KMS-11 (cell line): ENCODE measurements around the gene RNF11.

Experiments
- H2AFZ ChIP-seq: fragments of 200-600 bp; sonication (generic); 2 replicates; pipeline ENCODE4 v1.6.1; 2016; ENCODE audit warnings: antibody characterized with exemption, mixed run types, low read depth
- H3K27ac ChIP-seq: fragments of 200-600 bp; sonication (generic); 2 replicates; pipeline ENCODE4 v1.6.1; 2016; ENCODE audit warnings: mild to moderate bottlenecking, mixed run types
- H3K27me3 ChIP-seq: fragments of 200-600 bp; sonication (generic); 2 replicates; pipeline ENCODE4 v1.6.1; 2017; ENCODE audit warnings: mild to moderate bottlenecking, low read depth, mixed run types, moderate library complexity; ENCODE audit not compliant: insufficient read depth
- H3K36me3 ChIP-seq: fragments of 200-600 bp; sonication (generic); 2 replicates; pipeline ENCODE4 v1.6.1; 2017; ENCODE audit warnings: mild to moderate bottlenecking, mixed run types; ENCODE audit not compliant: insufficient read depth
- H3K4me1 ChIP-seq: fragments of 200-600 bp; sonication (generic); 2 replicates; pipeline ENCODE4 v1.6.1; 2016; ENCODE audit warnings: mild to moderate bottlenecking, low read depth, mixed run types; ENCODE audit not compliant: poor library complexity, severe bottlenecking
- H3K4me2 ChIP-seq: fragments of 200-600 bp; sonication (generic); 2 replicates; pipeline ENCODE4 v1.7.0; 2016; ENCODE audit warnings: mild to moderate bottlenecking, mixed run types
- H3K4me3 ChIP-seq: fragments of 200-600 bp; sonication (generic); IDR thresholded peaks from 2 replicates; pipeline ENCODE4 v1.6.1; 2017; ENCODE audit warnings: low read depth, low read length, mixed read lengths; ENCODE audit not compliant: insufficient read depth
- H3K79me2 ChIP-seq: fragments of 200-600 bp; sonication (generic); 2 replicates; pipeline ENCODE4 v1.6.1; 2016; ENCODE audit warnings: low read depth, mixed run types; ENCODE audit not compliant: insufficient read depth
- H3K9ac ChIP-seq: fragments of 200-600 bp; sonication (generic); 2 replicates; pipeline ENCODE4 v1.6.1; 2016; ENCODE audit warnings: mild to moderate bottlenecking, mixed run types
- H4K20me1 ChIP-seq: fragments of 200-600 bp; sonication (generic); 2 replicates; pipeline ENCODE4 v1.6.1; 2016; ENCODE audit warnings: mild to moderate bottlenecking, mixed run types; ENCODE audit not compliant: insufficient read depth
- TF ChIP-seq, protein P1 (sequence below): fragments of 200-600 bp; sonication (generic); conservative IDR thresholded peaks from 2 replicates; pipeline ENCODE4 v1.6.1; 2017; ENCODE audit warnings: low read depth, mild to moderate bottlenecking, antibody characterized with exemption, low read length, moderate library complexity, mixed read lengths

The RNF11 gene

DNA sequence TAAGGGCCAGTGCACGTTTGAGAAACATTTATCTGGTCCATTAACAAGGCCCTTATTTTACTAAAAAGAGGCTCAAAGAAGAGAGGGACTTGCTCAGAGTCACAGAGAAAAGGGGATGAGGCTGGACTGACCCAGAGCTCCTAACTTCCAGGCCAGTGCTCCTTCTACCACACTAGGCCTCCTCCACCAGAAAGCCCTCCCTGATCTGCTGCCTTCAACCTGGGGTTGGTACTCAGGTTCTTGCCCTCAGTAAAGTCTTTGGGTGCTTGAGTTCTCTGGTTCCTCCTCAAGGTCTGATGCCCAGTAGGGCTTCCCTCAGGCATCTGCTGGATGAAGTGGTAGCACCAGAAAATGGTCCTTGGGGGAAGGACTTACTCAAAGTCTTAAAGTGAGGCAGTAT is 68.3 kb downstream of the RNF11 start:
- Histone ChIP-seq H3K36me3 (no peaks in the 10 kb centered on the region), H3K79me2 (no peaks in the 10 kb centered on the region), H3K4me2 (no peak overlapping the region), H4K20me1 (no peaks in the 10 kb centered on the region), H3K4me1 (no peaks in the 10 kb centered on the region), H3K27me3 (no peaks in the 10 kb centered on the region), H3K4me3 (no peak overlapping the region), H2AFZ (no peak overlapping the region), H3K27ac (no peak overlapping the region), H3K9ac (no peak overlapping the region)
- TF ChIP-seq, protein P1, sequence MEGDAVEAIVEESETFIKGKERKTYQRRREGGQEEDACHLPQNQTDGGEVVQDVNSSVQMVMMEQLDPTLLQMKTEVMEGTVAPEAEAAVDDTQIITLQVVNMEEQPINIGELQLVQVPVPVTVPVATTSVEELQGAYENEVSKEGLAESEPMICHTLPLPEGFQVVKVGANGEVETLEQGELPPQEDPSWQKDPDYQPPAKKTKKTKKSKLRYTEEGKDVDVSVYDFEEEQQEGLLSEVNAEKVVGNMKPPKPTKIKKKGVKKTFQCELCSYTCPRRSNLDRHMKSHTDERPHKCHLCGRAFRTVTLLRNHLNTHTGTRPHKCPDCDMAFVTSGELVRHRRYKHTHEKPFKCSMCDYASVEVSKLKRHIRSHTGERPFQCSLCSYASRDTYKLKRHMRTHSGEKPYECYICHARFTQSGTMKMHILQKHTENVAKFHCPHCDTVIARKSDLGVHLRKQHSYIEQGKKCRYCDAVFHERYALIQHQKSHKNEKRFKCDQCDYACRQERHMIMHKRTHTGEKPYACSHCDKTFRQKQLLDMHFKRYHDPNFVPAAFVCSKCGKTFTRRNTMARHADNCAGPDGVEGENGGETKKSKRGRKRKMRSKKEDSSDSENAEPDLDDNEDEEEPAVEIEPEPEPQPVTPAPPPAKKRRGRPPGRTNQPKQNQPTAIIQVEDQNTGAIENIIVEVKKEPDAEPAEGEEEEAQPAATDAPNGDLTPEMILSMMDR: no peak

DNA sequence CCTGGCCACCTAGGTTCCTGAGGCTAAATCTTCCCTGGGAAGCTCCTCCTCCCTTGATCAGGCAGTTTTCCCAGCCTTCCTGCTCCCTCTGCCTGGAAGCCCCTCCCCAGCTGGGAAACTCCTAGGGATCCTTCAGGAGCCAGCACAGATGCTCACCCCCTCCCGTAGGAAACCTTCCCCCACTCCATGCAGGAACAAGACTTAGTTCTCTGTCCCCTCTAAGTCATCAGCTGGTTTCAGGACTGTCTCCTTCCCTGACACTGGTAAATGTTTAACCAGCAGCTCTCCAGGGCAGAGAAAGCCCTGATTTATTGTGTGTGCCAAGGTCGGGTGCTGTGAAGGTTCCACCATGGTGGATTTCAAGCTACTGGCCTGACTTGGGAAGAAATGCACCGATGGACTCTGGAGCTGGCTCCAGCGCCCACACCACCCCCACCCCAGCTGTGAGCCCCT is 69.3 kb downstream of the RNF11 start:
- Histone ChIP-seq H3K4me1 (no peaks in the 10 kb centered on the region), H3K27me3 (no peaks in the 10 kb centered on the region), H3K4me3 (no peak overlapping the region), H2AFZ (no peak overlapping the region), H3K9ac (no peak overlapping the region), H3K27ac (no peak overlapping the region), H4K20me1 (no peaks in the 10 kb centered on the region), H3K36me3 (no peaks in the 10 kb centered on the region), H3K79me2 (no peaks in the 10 kb centered on the region), H3K4me2 (no peak overlapping the region)
- TF ChIP-seq, protein P1: no peak

DNA sequence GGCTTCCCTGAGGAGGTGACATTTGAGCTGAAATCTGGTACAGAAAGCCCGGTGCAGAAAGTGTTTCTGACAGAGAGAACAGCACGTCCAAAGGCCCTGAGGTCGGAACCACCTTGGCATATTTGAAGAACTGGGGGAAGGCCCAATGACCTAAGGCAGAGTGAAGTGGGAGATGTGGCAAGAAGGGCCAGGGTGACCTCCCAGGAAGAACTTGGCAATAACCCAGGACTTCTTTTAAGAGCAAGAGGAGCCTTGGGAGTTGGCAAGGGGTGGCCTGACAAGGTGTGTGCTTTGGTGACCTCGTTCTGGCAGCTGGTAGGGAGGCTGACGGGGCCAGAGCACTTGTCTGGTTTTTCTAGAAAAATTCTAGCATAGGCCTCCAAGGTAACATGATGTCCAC is 70.9 kb downstream of the RNF11 start:
- no peak overlapping the region for H3K4me3 ChIP-seq
- no peaks in the 10 kb centered on the region for H3K27me3 ChIP-seq
- H3K4me2 ChIP-seq: no peak overlapping the region
- H3K27ac ChIP-seq: no peak overlapping the region
- TF ChIP-seq, protein P1: no peak
- no peaks in the 10 kb centered on the region for H4K20me1 ChIP-seq
- H3K9ac ChIP-seq: no peak overlapping the region
- H2AFZ ChIP-seq: no peak overlapping the region
- H3K36me3 ChIP-seq: no peaks in the 10 kb centered on the region
- H3K4me1 ChIP-seq: no peaks in the 10 kb centered on the region
- H3K79me2 ChIP-seq: no peaks in the 10 kb centered on the region

DNA sequence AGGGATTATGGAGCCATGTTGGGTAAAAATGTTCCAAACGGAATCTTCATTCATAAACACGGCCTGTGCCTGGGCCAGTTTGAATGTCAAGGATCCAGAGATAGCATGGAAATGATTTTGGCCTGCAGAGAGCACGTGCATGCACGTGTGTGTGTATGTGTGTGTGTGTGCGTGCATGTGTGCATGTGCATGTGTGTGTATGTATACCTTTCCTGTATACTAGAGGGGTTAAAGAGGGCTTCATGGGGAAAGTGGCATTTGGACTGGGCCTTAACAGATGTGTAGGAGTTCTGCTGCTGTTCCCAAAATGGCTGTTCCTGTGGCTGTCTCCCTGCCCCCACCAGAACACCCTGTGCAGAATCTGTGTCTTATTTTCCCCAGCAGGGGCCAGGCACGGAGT is 72.6 kb downstream of the RNF11 start:
- no peaks in the 10 kb centered on the region for H4K20me1 ChIP-seq
- no peaks in the 10 kb centered on the region for H3K27me3 ChIP-seq
- no peak overlapping the region for H3K9ac ChIP-seq
- TF ChIP-seq, protein P1: no peak
- H3K4me3 ChIP-seq: no peak overlapping the region
- H3K36me3 ChIP-seq: no peaks in the 10 kb centered on the region
- no peak overlapping the region for H2AFZ ChIP-seq
- no peak overlapping the region for H3K4me2 ChIP-seq
- no peaks in the 10 kb centered on the region for H3K79me2 ChIP-seq
- no peak overlapping the region for H3K27ac ChIP-seq
- H3K4me1 ChIP-seq: no peaks in the 10 kb centered on the region
